ENCODE results near the gene MAST1. TPM values are rescaled to one million over a fixed set of nuclear protein-coding genes. Genes with fewer than 3 reads are reported as not detected.

Gene MAST1
- total RNA-seq (under 1 TPM in 6 of 7 donors, not detected in 1; 0.23 to 0.65 (median 0.33) TPM), polyA plus RNA-seq (under 1 TPM in 2 of 3 donors, not detected in 1; 0.12 to 0.32 TPM)
- long read RNA-seq, donor 1, partial matches to known transcripts = 25 of 152 reads
- long read RNA-seq, donor 1, other reads (novel, unspliced or antisense) = 127 of 152 reads
- long read RNA-seq, donor 2, partial matches to known transcripts = 0 of 108 reads
- long read RNA-seq, donor 2, other reads (novel, unspliced or antisense) = 108 of 108 reads

DNA sequence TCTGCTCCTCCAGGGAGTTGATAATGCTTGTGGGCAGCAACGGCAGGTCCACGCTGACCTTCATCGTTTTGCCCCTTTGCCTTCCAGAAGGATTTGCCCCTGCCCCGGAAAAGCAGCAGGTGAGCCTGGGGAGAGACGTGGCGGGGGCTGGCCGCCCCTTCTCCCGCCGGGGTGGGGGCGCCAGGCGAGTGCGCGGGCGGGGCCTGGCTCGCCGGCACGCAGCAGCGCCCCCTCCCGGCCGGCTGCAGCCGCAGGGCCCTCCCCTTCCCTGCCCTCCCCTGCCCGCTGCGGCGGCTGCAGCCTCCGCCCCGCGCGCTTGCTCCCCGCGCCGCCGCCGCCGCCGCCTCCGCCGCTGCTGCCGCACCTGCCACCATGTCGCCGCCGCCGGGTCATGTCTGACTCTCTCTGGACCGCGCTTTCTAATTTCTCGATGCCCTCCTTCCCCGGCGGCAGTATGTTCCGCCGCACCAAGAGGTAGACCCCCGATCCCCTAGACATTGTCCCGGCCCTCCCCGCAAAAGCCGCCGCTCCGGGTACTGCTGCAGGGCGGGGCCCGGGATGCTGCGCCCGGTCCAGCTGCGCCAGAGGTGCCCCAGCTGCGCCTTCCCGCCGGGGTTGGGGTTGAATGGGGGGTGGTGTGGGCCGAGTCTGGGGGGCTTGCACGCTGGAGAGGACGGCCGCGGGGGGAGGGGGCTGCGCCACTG, at the start of gene MAST1:
MAST1 (plus strand) TSS at position 334 of the 704 bp plus-strand sequence; CDS start at position 392, 58 bp downstream.
- H3K9me3 ChIP-seq = peaks cover 0 to 10% (median 0%) of the 10 kb centered on the region in 8 donors
- H3K36me3 ChIP-seq = no peaks in the 10 kb centered on the region
- H3K27ac ChIP-seq = no peak within 1 kb of the TSS
- TF ChIP-seq, protein P1, sequence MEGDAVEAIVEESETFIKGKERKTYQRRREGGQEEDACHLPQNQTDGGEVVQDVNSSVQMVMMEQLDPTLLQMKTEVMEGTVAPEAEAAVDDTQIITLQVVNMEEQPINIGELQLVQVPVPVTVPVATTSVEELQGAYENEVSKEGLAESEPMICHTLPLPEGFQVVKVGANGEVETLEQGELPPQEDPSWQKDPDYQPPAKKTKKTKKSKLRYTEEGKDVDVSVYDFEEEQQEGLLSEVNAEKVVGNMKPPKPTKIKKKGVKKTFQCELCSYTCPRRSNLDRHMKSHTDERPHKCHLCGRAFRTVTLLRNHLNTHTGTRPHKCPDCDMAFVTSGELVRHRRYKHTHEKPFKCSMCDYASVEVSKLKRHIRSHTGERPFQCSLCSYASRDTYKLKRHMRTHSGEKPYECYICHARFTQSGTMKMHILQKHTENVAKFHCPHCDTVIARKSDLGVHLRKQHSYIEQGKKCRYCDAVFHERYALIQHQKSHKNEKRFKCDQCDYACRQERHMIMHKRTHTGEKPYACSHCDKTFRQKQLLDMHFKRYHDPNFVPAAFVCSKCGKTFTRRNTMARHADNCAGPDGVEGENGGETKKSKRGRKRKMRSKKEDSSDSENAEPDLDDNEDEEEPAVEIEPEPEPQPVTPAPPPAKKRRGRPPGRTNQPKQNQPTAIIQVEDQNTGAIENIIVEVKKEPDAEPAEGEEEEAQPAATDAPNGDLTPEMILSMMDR (IDR thresholded peaks at IDR 0.05 in 8 of 11, conservative IDR thresholded peaks at IDR 0.05 in 3 of 11) = peak in 6 of 11 experiments; percentile 24 to 72 (median 56)
- TF ChIP-seq POLR2A (IDR thresholded peaks at IDR 0.05) = no peak
- intact Hi-C loops (cut with DNase I; ENCODE audit: low total_unique reads) = no loop called here
- peaks cover 0 to 62% (median 32%) of the 10 kb centered on the region in 6 donors for H3K4me1 ChIP-seq
- peaks cover 11 to 100% (median 99%) of the 10 kb centered on the region in 7 donors for H3K27me3 ChIP-seq (replicated peaks in 1 of 7)
- 0 to 1% (median 1%) methylated on average over 30 to 69 of the region's 69 CpGs for WGBS, 5 donors
- DNase-seq = peak; percentile 80
- peak within 1 kb of the TSS in 6 of 8 donors; percentile 11 to 63 (median 19) for H3K4me3 ChIP-seq

DNA sequence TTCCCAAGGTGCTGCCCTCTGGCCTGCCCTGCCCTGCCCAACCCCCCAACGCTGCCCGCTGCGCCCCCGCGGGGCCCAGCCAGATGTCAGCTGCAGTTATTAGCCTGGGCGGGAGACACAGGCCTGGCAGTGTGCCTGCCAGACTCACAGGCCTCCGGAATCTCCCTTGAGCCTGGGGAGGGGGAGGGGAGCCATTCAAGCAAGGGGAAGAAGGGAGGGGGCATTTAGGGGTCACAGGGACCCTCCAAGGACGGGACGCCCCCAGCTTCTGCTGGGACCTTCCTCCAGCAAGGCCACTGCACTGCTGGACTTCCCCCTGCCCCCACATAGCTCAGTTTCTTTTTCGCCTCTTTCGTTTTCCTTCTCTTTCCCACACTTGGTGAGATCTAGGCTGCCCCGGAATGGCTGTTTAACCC, 49.6 kb upstream of the MAST1 start:
- 0 to 5% (median 2%) methylated on average over 8 to 12 of the region's 12 CpGs for WGBS, 5 donors
- TF ChIP-seq, protein P1 (IDR thresholded peaks at IDR 0.05 in 8 of 11, conservative IDR thresholded peaks at IDR 0.05 in 3 of 11) = no peak
- TF ChIP-seq POLR2A (IDR thresholded peaks at IDR 0.05) (no peak), POLR2AphosphoS5 (IDR thresholded peaks at IDR 0.05) (peak; percentile 59 to 80 (median 73))
- H3K36me3 ChIP-seq = no peaks in the 10 kb centered on the region
- H3K27me3 ChIP-seq (replicated peaks in 1 of 7) = peaks cover 0 to 5% (median 0%) of the 10 kb centered on the region in 7 donors
- H3K27ac ChIP-seq = peak overlapping the region; percentile 97 to 100 (median 100)
- H3K9me3 ChIP-seq = no peaks in the 10 kb centered on the region
- intact Hi-C loops (cut with DNase I; ENCODE audit: low total_unique reads) = no loop called here
- H3K4me1 ChIP-seq = peaks cover 47 to 77% (median 67%) of the 10 kb centered on the region in 6 donors
- H3K4me3 ChIP-seq = peak overlapping the region; percentile 72 to 96 (median 88)
- peak; percentile 92 for DNase-seq

DNA sequence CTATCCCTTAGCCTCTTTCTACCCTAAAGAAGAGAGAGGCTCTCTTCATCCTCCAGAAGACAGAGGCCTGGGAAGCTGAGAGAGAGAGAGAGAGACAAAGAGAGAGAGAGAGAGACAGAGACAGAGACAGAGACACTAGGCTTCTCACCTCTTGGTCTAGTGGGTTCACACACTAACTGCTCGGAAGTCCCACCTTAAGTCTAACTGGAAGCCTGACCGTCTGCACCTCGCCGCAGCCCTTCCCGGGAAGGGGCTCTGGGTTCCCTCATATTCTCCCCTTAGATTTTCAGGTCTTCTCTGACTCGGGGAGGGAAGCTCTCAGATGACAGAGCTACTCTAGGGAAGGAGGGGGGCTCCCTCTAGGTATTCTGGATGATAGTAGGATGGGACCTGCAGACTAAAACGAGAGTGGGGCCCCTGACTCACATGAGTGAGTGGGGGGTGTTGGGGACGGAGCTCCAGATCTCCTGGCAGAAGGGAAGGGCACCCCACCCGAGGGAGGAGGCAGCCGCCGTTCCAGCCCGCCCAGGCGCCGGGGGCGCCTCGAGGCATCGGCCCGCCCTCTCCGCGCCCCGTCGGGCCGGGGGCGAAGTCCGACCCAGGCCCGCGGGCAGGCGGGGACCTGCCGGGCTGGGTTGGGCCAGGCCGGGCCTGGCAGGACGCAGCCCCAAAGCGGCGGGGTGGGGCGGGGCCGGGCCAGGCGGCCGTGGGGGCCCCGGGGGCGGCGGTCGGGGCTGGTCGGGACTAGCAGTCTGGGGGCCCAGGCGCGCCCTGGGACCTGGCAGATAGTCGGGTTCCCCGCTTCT, 49.0 kb upstream of the MAST1 start:
- WGBS, 5 donors = 1 to 5% (median 1%) methylated on average over 24 to 46 of the region's 46 CpGs
- Histone ChIP-seq H3K36me3 (no peaks in the 10 kb centered on the region), H3K4me1 (peaks cover 41 to 77% (median 67%) of the 10 kb centered on the region in 6 donors), H3K9me3 (no peaks in the 10 kb centered on the region), H3K4me3 (peak overlapping the region; percentile 72 to 96 (median 88)), H3K27ac (peak overlapping the region; percentile 97 to 100 (median 100)), H3K27me3 (replicated peaks in 1 of 7) (peaks cover 0 to 5% (median 0%) of the 10 kb centered on the region in 7 donors)
- TF ChIP-seq, protein P1 (IDR thresholded peaks at IDR 0.05 in 8 of 11, conservative IDR thresholded peaks at IDR 0.05 in 3 of 11) = no peak
- TF ChIP-seq POLR2AphosphoS5 (IDR thresholded peaks at IDR 0.05) (no peak), POLR2A (IDR thresholded peaks at IDR 0.05) (no peak)
- DNase-seq = no peak
- intact Hi-C loops (cut with DNase I; ENCODE audit: low total_unique reads) = no loop called here

Data from spleen (tissue), 13 donors.